Nucleus accumbens (tissue), 56 donors: ENCODE data around the gene IYD.
"Not testable (repeated sequence)": the region's sequence is repeated elsewhere in the genome, so short reads cannot be mapped to it uniquely, and the experiment has no call there.

Source experiments
- DNase-seq, 56 donors: peaks; one replicate each; lab custom pipeline; 2025; lab: John Stamatoyannopoulos, UW

Gene IYD

GRCh38 chr6:150426198-150426597 is 57.4 kb downstream of the IYD start:
- DNase-seq = no peak

GRCh38 chr6:150427037-150427602 is 58.3 kb downstream of the IYD start:
- no peak for DNase-seq

GRCh38 chr6:150427843-150428242 is 59.0 kb downstream of the IYD start:
- DNase-seq = no peak

GRCh38 chr6:150430815-150431214 is 62.0 kb downstream of the IYD start:
- DNase-seq = no peak

- no peak for DNase-seq
Measured at GRCh38 chr6:150435360-150435759, 66.5 kb downstream of the IYD start.

GRCh38 chr6:150435832-150436231 is 67.0 kb downstream of the IYD start:
- DNase-seq = no peak

GRCh38 chr6:150439373-150439772 is 70.6 kb downstream of the IYD start:
- no peak for DNase-seq

- DNase-seq = no peak
Measured at GRCh38 chr6:150443621-150444020, 74.8 kb downstream of the IYD start.

GRCh38 chr6:150444308-150444707 is 75.5 kb downstream of the IYD start:
- DNase-seq = no peak

GRCh38 chr6:150445486-150445885 is 76.7 kb downstream of the IYD start:
- DNase-seq = no peak

GRCh38 chr6:150448221-150448620 is 79.4 kb downstream of the IYD start:
- no peak for DNase-seq

GRCh38 chr6:150449055-150449454 is 80.2 kb downstream of the IYD start:
- not testable (repeated sequence) for DNase-seq

GRCh38 chr6:150450918-150451317 is 82.1 kb downstream of the IYD start:
- no peak for DNase-seq

- DNase-seq = no peak
Measured at GRCh38 chr6:150451807-150452427, 83.1 kb downstream of the IYD start.

- DNase-seq = no peak
Measured at GRCh38 chr6:150452428-150453243, 83.8 kb downstream of the IYD start.

GRCh38 chr6:150453357-150453756 is 84.5 kb downstream of the IYD start:
- DNase-seq = no peak
